ENCODE data around the gene DDX53.

The DDX53 gene

GRCh38 chrX:23052324-23052723, 52.6 kb downstream of the DDX53 start:
- DNase-seq, result no peak

Measured in activated T-cell treated with anti-CD3 and anti-CD28 coated beads, Interleukin-2, amount 50 U/mL, for 1 hour (primary cell).